HEK293 (cell line): ENCODE data around the gene MDP1.

Source experiments
- AEBP2 ChIP-seq: fragments of 450-650 bp; formaldehyde crosslinking; IDR thresholded peaks from 2 replicates; pipeline ENCODE4 v1.5.1; 2016; ENCODE audit warnings: missing biosample characterization, missing genetic modification characterization, borderline replicate concordance
- FEZF1 ChIP-seq: fragments of 450-650 bp; formaldehyde crosslinking; IDR thresholded peaks from 2 replicates; pipeline ENCODE4 v1.5.1; 2016; ENCODE audit warnings: missing biosample characterization, missing genetic modification characterization
- IKZF3 ChIP-seq: fragments of 450-650 bp; IDR thresholded peaks from 2 replicates; pipeline ENCODE4 v1.5.0; 2018; ENCODE audit warnings: missing biosample characterization, mild to moderate bottlenecking, missing genetic modification characterization, moderate library complexity
- INSM2 ChIP-seq: fragments of 450-650 bp; formaldehyde crosslinking; IDR thresholded peaks from 2 replicates; pipeline ENCODE4 v1.5.1; 2016; ENCODE audit warnings: missing biosample characterization, missing genetic modification characterization
- KLF1 ChIP-seq: fragments of 450-650 bp; formaldehyde crosslinking; IDR thresholded peaks from 2 replicates; pipeline ENCODE4 v1.5.1; 2016; ENCODE audit warnings: missing biosample characterization, missing genetic modification characterization
- MEIS1 ChIP-seq: sonication (generic); formaldehyde crosslinking; IDR thresholded peaks from 2 replicates; pipeline ENCODE4 v1.8.1; 2022; ENCODE audit warnings: missing genetic modification reagents, mild to moderate bottlenecking, borderline replicate concordance
- PATZ1 ChIP-seq: fragments of 450-650 bp; formaldehyde crosslinking; IDR thresholded peaks from 2 replicates; pipeline ENCODE4 v1.5.1; 2016; ENCODE audit warnings: missing biosample characterization, missing genetic modification characterization
- PRDM1 ChIP-seq: fragments of 450-650 bp; formaldehyde crosslinking; IDR thresholded peaks from 2 replicates; pipeline ENCODE4; 2016; ENCODE audit warnings: missing biosample characterization, missing genetic modification characterization
- SCRT2 ChIP-seq: fragments of 450-650 bp; formaldehyde crosslinking; IDR thresholded peaks from 2 replicates; pipeline ENCODE4 v1.5.1; 2016; ENCODE audit warnings: missing biosample characterization, missing genetic modification characterization
- SP7 ChIP-seq: fragments of 450-650 bp; formaldehyde crosslinking; IDR thresholded peaks from 2 replicates; pipeline ENCODE4 v1.5.1; 2016; ENCODE audit warnings: missing biosample characterization, missing genetic modification characterization
- TSHZ1 ChIP-seq: fragments of 450-650 bp; formaldehyde crosslinking; IDR thresholded peaks from 2 replicates; pipeline ENCODE4 v1.5.1; 2016; ENCODE audit warnings: missing biosample characterization, missing genetic modification characterization, borderline replicate concordance
- ZBTB17 ChIP-seq: fragments of 450-650 bp; formaldehyde crosslinking; IDR thresholded peaks from 2 replicates; pipeline ENCODE4 v1.5.1; 2016; ENCODE audit warnings: missing biosample characterization, missing genetic modification characterization
- ZBTB48 ChIP-seq: fragments of 450-650 bp; formaldehyde crosslinking; IDR thresholded peaks from 2 replicates; pipeline ENCODE4 v1.5.1; 2016; ENCODE audit warnings: missing biosample characterization, missing genetic modification characterization
- ZEB2 ChIP-seq: fragments of 450-650 bp; formaldehyde crosslinking; IDR thresholded peaks from 2 replicates; pipeline ENCODE4 v1.5.1; 2016; ENCODE audit warnings: missing biosample characterization, missing genetic modification characterization
- ZFP69B ChIP-seq: fragments of 450-650 bp; formaldehyde crosslinking; IDR thresholded peaks from 2 replicates; pipeline ENCODE4 v1.5.1; 2016; ENCODE audit warnings: missing biosample characterization, missing genetic modification characterization
- ZNF2 ChIP-seq: fragments of 450-650 bp; formaldehyde crosslinking; IDR thresholded peaks from 2 replicates; pipeline ENCODE4 v1.5.1; 2016; ENCODE audit warnings: missing biosample characterization, missing genetic modification characterization
- ZNF202 ChIP-seq: fragments of 450-650 bp; formaldehyde crosslinking; IDR thresholded peaks from 2 replicates; pipeline ENCODE4 v1.5.1; 2016; ENCODE audit warnings: missing biosample characterization, missing genetic modification characterization, borderline replicate concordance
- ZNF239 ChIP-seq: fragments of 450-650 bp; formaldehyde crosslinking; IDR thresholded peaks from 2 replicates; pipeline ENCODE4 v1.5.1; 2016; ENCODE audit warnings: missing biosample characterization, missing genetic modification characterization
- ZNF24 ChIP-seq: fragments of 450-650 bp; formaldehyde crosslinking; IDR thresholded peaks from 2 replicates; pipeline ENCODE4 v1.5.1; 2016; ENCODE audit warnings: missing biosample characterization, missing genetic modification characterization
- ZNF324 ChIP-seq: fragments of 450-650 bp; formaldehyde crosslinking; IDR thresholded peaks from 2 replicates; pipeline ENCODE4 v1.5.1; 2016; ENCODE audit warnings: missing biosample characterization, missing genetic modification characterization
- ZNF335 ChIP-seq: fragments of 450-650 bp; formaldehyde crosslinking; conservative IDR thresholded peaks from 2 replicates; pipeline ENCODE4 v1.5.1; 2016; ENCODE audit warnings: missing biosample characterization, missing genetic modification characterization
- ZNF555 ChIP-seq: fragments of 450-650 bp; formaldehyde crosslinking; conservative IDR thresholded peaks from 2 replicates; pipeline ENCODE4 v1.5.1; 2017; ENCODE audit warnings: missing biosample characterization, mild to moderate bottlenecking, missing genetic modification characterization, inconsistent platforms
- ZNF600 ChIP-seq: fragments of 450-650 bp; formaldehyde crosslinking; IDR thresholded peaks from 2 replicates; pipeline ENCODE4 v1.5.1; 2016; ENCODE audit warnings: missing biosample characterization, missing genetic modification characterization
- ZNF660 ChIP-seq: fragments of 450-650 bp; IDR thresholded peaks from 2 replicates; pipeline ENCODE4 v1.5.1; 2018; ENCODE audit warnings: missing biosample characterization, mild to moderate bottlenecking, missing genetic modification characterization
- ZNF692 ChIP-seq: fragments of 450-650 bp; formaldehyde crosslinking; IDR thresholded peaks from 2 replicates; pipeline ENCODE4 v1.5.1; 2016; ENCODE audit warnings: missing biosample characterization, missing genetic modification characterization
- TF ChIP-seq, protein P1 (sequence below): fragments of 450-650 bp; formaldehyde crosslinking; IDR thresholded peaks from 2 replicates; pipeline ENCODE4 v1.5.1; 2016; ENCODE audit warnings: missing biosample characterization, missing genetic modification characterization, low read depth

MDP1 gene

GRCh38 chr14:24179961-24180796 lies 35.7 kb downstream of the MDP1 start (continued):
- TF ChIP-seq INSM2 (no peak), ZEB2 (peak; percentile 67; the same call in 1 of the 2 replicates), ZNF24 (0 out of 2 replicates have a peak, but pooled peaks have one; percentile 39), AEBP2 (tag by site-specific recombination) (no peak), ZBTB17 (tag by site-specific recombination) (peak; percentile 89), ZNF239 (no peak), ZNF335 (tag by site-specific recombination) (peak; percentile 38), ZNF692 (peak; percentile 71), SCRT2 (tag by site-specific recombination) (peak; percentile 69; the same call in 1 of the 2 replicates), KLF1 (tag by site-specific recombination) (no peak), FEZF1 (tag by site-specific recombination) (peak; percentile 99), PRDM1 (no peak), MEIS1 (no peak), ZNF202 (tag by site-specific recombination) (no peak), TSHZ1 (tag by site-specific recombination) (no peak), ZNF555 (tag by site-specific recombination) (no peak), ZNF324 (0 out of 2 replicates have a peak, but pooled peaks have one; percentile 39), ZNF660 (tag by site-specific recombination) (peak; percentile 63), ZFP69B (tag by site-specific recombination) (peak; percentile 56; the same call in 1 of the 2 replicates), ZNF2 (tag by site-specific recombination) (0 out of 2 replicates have a peak, but pooled peaks have one; percentile 42), PATZ1 (peak; percentile 35; the same call in 1 of the 2 replicates), SP7 (tag by site-specific recombination) (peak; percentile 71), ZNF600 (tag by site-specific recombination) (peak; percentile 94), IKZF3 (tag by site-specific recombination) (no peak), ZBTB48 (tag by site-specific recombination) (no peak)
- TF ChIP-seq, protein P1, sequence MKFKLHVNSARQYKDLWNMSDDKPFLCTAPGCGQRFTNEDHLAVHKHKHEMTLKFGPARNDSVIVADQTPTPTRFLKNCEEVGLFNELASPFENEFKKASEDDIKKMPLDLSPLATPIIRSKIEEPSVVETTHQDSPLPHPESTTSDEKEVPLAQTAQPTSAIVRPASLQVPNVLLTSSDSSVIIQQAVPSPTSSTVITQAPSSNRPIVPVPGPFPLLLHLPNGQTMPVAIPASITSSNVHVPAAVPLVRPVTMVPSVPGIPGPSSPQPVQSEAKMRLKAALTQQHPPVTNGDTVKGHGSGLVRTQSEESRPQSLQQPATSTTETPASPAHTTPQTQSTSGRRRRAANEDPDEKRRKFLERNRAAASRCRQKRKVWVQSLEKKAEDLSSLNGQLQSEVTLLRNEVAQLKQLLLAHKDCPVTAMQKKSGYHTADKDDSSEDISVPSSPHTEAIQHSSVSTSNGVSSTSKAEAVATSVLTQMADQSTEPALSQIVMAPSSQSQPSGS (tag by site-specific recombination), result peak; percentile 98
